ENCODE data around the gene GPN2. TPM values are rescaled to one million over a fixed set of nuclear protein-coding genes. Genes with fewer than 3 reads are reported as not detected.

GPN2 gene
- total and polyA plus RNA-seq, 9 of the 15 experiments (the other 6 are each of a cell fraction or from before 2014, with no cell fraction given): 9.9 to 58.8 (median 20.4) TPM

GRCh38 chr1:26889551-26890466 is at the start of gene GPN2 (continued):
- TF ChIP-seq PRPF4 (IDR thresholded peaks at IDR 0.05; ENCODE audit: insufficient read depth, low read depth, low read length, poor library complexity, severe bottlenecking) (no peak), POLR2G (IDR thresholded peaks at IDR 0.05; ENCODE audit: low read depth, low read length) (peak; percentile 97), STAG1 (CRISPR knock-in tag; IDR thresholded peaks at IDR 0.05; ENCODE audit: borderline replicate concordance) (peak; percentile 44; the same call in 1 of the 2 replicates), MTF1 (CRISPR knock-in tag; IDR thresholded peaks at IDR 0.05; ENCODE audit: borderline replicate concordance) (no peak), TARDBP (IDR thresholded peaks at IDR 0.05) (no peak), CREBBP (IDR thresholded peaks at IDR 0.05; ENCODE audit: low read depth, low read length) (no peak), POLR2AphosphoS2 (IDR thresholded peaks at IDR 0.05; ENCODE audit: low read length) (peak; percentile 99), ZFP36 (IDR thresholded peaks at IDR 0.05; ENCODE audit: low read depth, low read length, partially characterized antibody) (no peak), RAD21 (CRISPR knock-in tag; conservative IDR thresholded peaks at IDR 0.05 in 1 of 2, IDR thresholded peaks at IDR 0.05 in 1 of 2) (no peak; a peak in 1 of 4 replicates), ZNF12 (CRISPR knock-in tag; IDR thresholded peaks at IDR 0.05) (peak; percentile 71; the same call in 1 of the 2 replicates), SP2 (IDR thresholded peaks at IDR 0.05; ENCODE audit: extremely low read depth, low read depth, low read length, poor library complexity, severe bottlenecking) (peak; percentile 44), NEUROD1 (IDR thresholded peaks at IDR 0.05; ENCODE audit: borderline replicate concordance, low read depth, low read length, partially characterized antibody) (peak; percentile 59), TRIM28 (IDR thresholded peaks at IDR 0.05) (no peak), CLOCK (CRISPR knock-in tag; IDR thresholded peaks at IDR 0.05; ENCODE audit: borderline replicate concordance) (no peak), TCF7 (IDR thresholded peaks at IDR 0.05; ENCODE audit: borderline replicate concordance) (no peak), DDX20 (tag; IDR thresholded peaks at IDR 0.05; ENCODE audit: low read depth) (no peak), TAL1 (IDR thresholded peaks at IDR 0.05) (no peak), XRCC5 (IDR thresholded peaks at IDR 0.05; ENCODE audit: low read depth, low read length) (no peak), RBM17 (IDR thresholded peaks at IDR 0.05; ENCODE audit: borderline replicate concordance, low read depth, low read length) (no peak), KDM5B (IDR thresholded peaks at IDR 0.05; ENCODE audit: insufficient replicate concordance, low read depth, low read length) (peak; percentile 84)
- TF ChIP-seq, protein P1, sequence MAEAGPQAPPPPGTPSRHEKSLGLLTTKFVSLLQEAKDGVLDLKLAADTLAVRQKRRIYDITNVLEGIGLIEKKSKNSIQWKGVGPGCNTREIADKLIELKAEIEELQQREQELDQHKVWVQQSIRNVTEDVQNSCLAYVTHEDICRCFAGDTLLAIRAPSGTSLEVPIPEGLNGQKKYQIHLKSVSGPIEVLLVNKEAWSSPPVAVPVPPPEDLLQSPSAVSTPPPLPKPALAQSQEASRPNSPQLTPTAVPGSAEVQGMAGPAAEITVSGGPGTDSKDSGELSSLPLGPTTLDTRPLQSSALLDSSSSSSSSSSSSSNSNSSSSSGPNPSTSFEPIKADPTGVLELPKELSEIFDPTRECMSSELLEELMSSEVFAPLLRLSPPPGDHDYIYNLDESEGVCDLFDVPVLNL (CRISPR knock-in tag; IDR thresholded peaks at IDR 0.05; ENCODE audit: low read depth): peak; percentile 46; the same call in 1 of the 2 replicates
- TF ChIP-seq, protein P2, sequence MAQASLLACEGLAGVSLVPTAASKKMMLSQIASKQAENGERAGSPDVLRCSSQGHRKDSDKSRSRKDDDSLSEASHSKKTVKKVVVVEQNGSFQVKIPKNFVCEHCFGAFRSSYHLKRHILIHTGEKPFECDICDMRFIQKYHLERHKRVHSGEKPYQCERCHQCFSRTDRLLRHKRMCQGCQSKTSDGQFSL (CRISPR knock-in tag; IDR thresholded peaks at IDR 0.05): no peak; the same call in 1 of the 2 replicates
- TF ChIP-seq, protein P2 (tag; IDR thresholded peaks at IDR 0.05): no peak

Data from K562 (cell line).